ENCODE data around the gene SIX1. TPM values are rescaled to one million over a fixed set of nuclear protein-coding genes. Genes with fewer than 3 reads are reported as not detected.
A peak's percentile ranks its signal among the peaks of the same experiment; 100 is the strongest.

Gene SIX1
- total RNA-seq, 1 experiment from 2014 or later: 0.32 TPM

DNA sequence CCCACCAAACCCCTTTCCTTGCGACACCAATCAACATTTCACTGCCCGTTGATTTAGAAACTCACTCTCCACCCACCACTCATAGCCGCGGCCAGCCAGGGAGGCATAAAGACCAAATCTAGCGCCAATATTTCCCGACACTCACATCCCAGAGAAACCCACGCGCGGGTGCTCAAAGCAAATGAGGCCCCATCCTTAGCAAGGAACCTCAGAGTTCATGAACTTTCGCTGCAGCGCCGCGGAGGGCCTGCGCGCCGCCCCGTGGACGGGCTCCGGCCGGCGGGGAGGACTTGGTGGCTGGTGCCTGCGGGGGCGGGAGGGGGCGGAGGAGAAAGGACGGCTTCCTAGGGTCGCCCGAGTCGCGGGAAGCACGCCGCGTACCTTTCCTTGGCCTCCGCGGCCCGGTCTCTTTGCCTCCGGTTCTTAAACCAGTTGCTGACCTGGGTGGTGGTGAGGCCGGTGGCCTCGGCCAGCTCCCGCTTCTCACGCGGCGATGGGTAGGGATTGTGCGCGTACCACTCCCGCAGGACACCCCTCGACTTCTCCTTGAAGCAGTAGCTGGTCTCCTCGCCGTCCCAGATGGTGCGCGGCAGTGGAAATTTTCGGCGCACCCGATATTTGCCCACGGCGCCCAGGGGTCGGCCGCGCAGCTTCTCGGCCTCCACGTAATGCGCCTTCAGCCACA is 886 bp downstream of the SIX1 start:
- Histone ChIP-seq H3K4me1 (peaks cover 43% of the 10 kb centered on the region), H3K4me3 (ENCODE audit: low read depth, low read length) (peak overlapping the region; percentile 42), H3K36me3 (ENCODE audit: control insufficient read depth, insufficient read depth, low read length) (no peaks in the 10 kb centered on the region), H3K9me3 (no peaks in the 10 kb centered on the region), H3K27me3 (replicated peaks; ENCODE audit: control insufficient read depth, insufficient read depth, low read length) (peaks cover 6% of the 10 kb centered on the region)
- TF ChIP-seq, protein P1, sequence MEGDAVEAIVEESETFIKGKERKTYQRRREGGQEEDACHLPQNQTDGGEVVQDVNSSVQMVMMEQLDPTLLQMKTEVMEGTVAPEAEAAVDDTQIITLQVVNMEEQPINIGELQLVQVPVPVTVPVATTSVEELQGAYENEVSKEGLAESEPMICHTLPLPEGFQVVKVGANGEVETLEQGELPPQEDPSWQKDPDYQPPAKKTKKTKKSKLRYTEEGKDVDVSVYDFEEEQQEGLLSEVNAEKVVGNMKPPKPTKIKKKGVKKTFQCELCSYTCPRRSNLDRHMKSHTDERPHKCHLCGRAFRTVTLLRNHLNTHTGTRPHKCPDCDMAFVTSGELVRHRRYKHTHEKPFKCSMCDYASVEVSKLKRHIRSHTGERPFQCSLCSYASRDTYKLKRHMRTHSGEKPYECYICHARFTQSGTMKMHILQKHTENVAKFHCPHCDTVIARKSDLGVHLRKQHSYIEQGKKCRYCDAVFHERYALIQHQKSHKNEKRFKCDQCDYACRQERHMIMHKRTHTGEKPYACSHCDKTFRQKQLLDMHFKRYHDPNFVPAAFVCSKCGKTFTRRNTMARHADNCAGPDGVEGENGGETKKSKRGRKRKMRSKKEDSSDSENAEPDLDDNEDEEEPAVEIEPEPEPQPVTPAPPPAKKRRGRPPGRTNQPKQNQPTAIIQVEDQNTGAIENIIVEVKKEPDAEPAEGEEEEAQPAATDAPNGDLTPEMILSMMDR (IDR thresholded peaks at IDR 0.05; ENCODE audit: insufficient read depth in 1 of 2, low read depth in 1 of 2, low read length in 1 of 2, severe bottlenecking in 1 of 2, unreplicated experiment in 1 of 2): no peak
- ChIA-PET CTCF (no interaction called here), POLR2A (no interaction called here)
- no peak overlapping the region for H3K27ac Mint-ChIP-seq (ENCODE audit: unreplicated experiment)
- peaks cover 29% of the 10 kb centered on the region for H3K27me3 Mint-ChIP-seq (ENCODE audit: insufficient read depth, unreplicated experiment)
- peak overlapping the region; percentile 77 for H3K4me3 Mint-ChIP-seq (ENCODE audit: unreplicated experiment)
- intact Hi-C loops (cut with micrococcal nuclease; ENCODE audit: unreplicated experiment): loop anchor here (2.0 kb wide), 1 partner anchor 74 kb away; no protein-coding TSS in a partner anchor
- peak in 1 of 2 experiments; percentile 30 for DNase-seq
- peaks cover 30% of the 10 kb centered on the region for H3K4me1 Mint-ChIP-seq (ENCODE audit: low read depth, unreplicated experiment)
- no TSS peak for BruUV-seq (replicated peaks)
- H3K36me3 Mint-ChIP-seq (ENCODE audit: insufficient read depth, unreplicated experiment): peaks cover 9% of the 10 kb centered on the region
- no peaks in the 10 kb centered on the region for H3K9me3 Mint-ChIP-seq (ENCODE audit: unreplicated experiment)

DNA sequence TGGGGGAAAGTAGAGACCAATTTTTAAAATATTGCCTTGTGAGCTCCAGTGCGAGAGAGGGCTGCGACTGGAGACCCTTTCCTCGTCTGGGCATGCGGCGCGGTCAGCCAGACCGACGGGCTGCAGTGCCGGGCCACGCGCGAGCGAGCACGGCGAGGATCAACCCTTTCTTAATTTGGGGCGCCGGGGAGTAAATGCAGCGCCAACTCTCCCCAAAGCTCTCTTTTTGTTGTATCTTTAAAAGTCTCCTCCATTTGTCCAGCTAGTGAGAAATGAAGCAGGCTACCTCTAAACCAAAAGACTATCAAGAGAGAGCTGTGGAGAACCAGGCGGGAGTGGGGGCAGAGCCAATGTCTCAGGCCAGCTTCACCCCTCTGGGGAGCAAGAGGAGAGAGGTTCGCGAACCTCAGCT is 1.4 kb downstream of the SIX1 start:
- Mint-ChIP-seq H3K27me3 (ENCODE audit: insufficient read depth, unreplicated experiment) (peaks cover 27% of the 10 kb centered on the region), H3K36me3 (ENCODE audit: insufficient read depth, unreplicated experiment) (peaks cover 9% of the 10 kb centered on the region), H3K4me1 (ENCODE audit: low read depth, unreplicated experiment) (peaks cover 30% of the 10 kb centered on the region), H3K9me3 (ENCODE audit: unreplicated experiment) (no peaks in the 10 kb centered on the region), H3K4me3 (ENCODE audit: unreplicated experiment) (peak overlapping the region; percentile 77), H3K27ac (ENCODE audit: unreplicated experiment) (no peak overlapping the region)
- TF ChIP-seq, protein P1 (IDR thresholded peaks at IDR 0.05; ENCODE audit: insufficient read depth in 1 of 2, low read depth in 1 of 2, low read length in 1 of 2, severe bottlenecking in 1 of 2, unreplicated experiment in 1 of 2): no peak
- peaks cover 43% of the 10 kb centered on the region for H3K4me1 ChIP-seq
- no peak for DNase-seq
- ChIA-PET POLR2A (no interaction called here), CTCF (no interaction called here)
- peaks cover 6% of the 10 kb centered on the region for H3K27me3 ChIP-seq (replicated peaks; ENCODE audit: control insufficient read depth, insufficient read depth, low read length)
- no peaks in the 10 kb centered on the region for H3K36me3 ChIP-seq (ENCODE audit: control insufficient read depth, insufficient read depth, low read length)
- BruUV-seq (replicated peaks): no TSS peak
- H3K9me3 ChIP-seq: no peaks in the 10 kb centered on the region
- intact Hi-C loops (cut with micrococcal nuclease; ENCODE audit: unreplicated experiment): loop anchor here (2.0 kb wide), 1 partner anchor 75 kb away; no protein-coding TSS in a partner anchor
- peak overlapping the region; percentile 42 for H3K4me3 ChIP-seq (ENCODE audit: low read depth, low read length)

DNA sequence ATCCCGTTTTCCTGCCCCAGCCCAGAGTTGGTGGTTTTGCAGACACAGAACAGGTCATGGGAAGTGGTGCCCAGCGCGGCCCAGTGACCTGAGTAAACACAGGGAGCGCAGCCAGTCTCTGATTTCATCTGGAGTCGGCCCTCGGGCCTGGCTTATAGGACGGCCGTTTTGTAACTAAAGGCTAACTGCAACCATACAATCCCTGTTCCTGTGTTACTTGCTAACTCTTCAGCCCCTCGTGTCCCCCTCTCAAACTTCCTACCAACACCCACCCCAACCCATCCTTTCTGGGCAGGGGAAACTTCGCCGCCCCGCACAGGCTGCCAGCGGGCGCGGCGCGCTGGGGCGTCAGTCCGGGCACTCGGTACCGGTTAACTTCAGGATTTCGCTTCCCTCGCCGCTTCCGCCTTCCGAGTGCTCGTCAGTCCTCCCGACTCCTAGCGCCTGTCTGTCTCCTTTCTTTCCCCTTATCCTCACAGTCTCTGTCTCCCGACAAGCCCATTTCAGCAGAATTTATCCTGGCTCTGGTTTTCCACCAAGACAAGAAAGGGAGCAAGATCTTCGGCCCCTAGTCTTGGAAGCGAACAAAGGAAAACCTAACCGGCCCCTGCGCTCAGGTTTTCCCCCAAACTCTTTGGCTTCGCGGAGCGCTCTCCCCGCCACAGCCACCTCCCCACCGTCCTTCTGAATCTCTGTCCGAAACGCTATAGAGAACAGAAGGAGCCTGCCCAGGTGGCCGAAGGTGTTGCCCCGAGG is 2.0 kb downstream of the SIX1 start:
- peak overlapping the region; percentile 26 for H3K4me3 ChIP-seq (ENCODE audit: low read depth, low read length)
- H3K36me3 Mint-ChIP-seq (ENCODE audit: insufficient read depth, unreplicated experiment): peaks cover 9% of the 10 kb centered on the region
- DNase-seq: peak in 1 of 2 experiments; percentile 34
- H3K9me3 ChIP-seq: no peaks in the 10 kb centered on the region
- peaks cover 6% of the 10 kb centered on the region for H3K27me3 ChIP-seq (replicated peaks; ENCODE audit: control insufficient read depth, insufficient read depth, low read length)
- TF ChIP-seq, protein P1 (IDR thresholded peaks at IDR 0.05; ENCODE audit: insufficient read depth in 1 of 2, low read depth in 1 of 2, low read length in 1 of 2, severe bottlenecking in 1 of 2, unreplicated experiment in 1 of 2): no peak
- CTCF ChIA-PET: no interaction called here
- intact Hi-C loops (cut with micrococcal nuclease; ENCODE audit: unreplicated experiment): no loop called here
- H3K36me3 ChIP-seq (ENCODE audit: control insufficient read depth, insufficient read depth, low read length): no peaks in the 10 kb centered on the region
- BruUV-seq (replicated peaks): no TSS peak
- peak overlapping the region; percentile 77 for H3K4me3 Mint-ChIP-seq (ENCODE audit: unreplicated experiment)
- no peaks in the 10 kb centered on the region for H3K9me3 Mint-ChIP-seq (ENCODE audit: unreplicated experiment)
- no peak overlapping the region for H3K27ac Mint-ChIP-seq (ENCODE audit: unreplicated experiment)
- H3K4me1 Mint-ChIP-seq (ENCODE audit: low read depth, unreplicated experiment): peaks cover 30% of the 10 kb centered on the region
- H3K4me1 ChIP-seq: peaks cover 43% of the 10 kb centered on the region
- H3K27me3 Mint-ChIP-seq (ENCODE audit: insufficient read depth, unreplicated experiment): peaks cover 27% of the 10 kb centered on the region
- POLR2A ChIA-PET: no interaction called here
